Ascending aorta (tissue), 2 donors: ENCODE data around the gene SLC29A3. TPM values are rescaled to one million over a fixed set of nuclear protein-coding genes. Genes with fewer than 3 reads are reported as not detected.

Experiments used
- DNase-seq, 2 donors: peaks; one replicate each; pipeline ENCODE4 v3.0.0-alpha.2; 2019; ENCODE audit warnings: low spot score in 2 of 2
- H3K27ac ChIP-seq, 2 donors: fragments of 200-600 bp; sonication (generic); one replicate each; pipeline ENCODE4 v1.5.1; 2016 to 2017; ENCODE audit warnings: mild to moderate bottlenecking in 1 of 2
- H3K27me3 ChIP-seq: fragments of 200-600 bp; sonication (generic); one replicate; pipeline ENCODE4 v1.5.1; 2017
- H3K36me3 ChIP-seq, 2 donors: fragments of 200-600 bp; sonication (generic); one replicate each; pipeline ENCODE4 v1.5.1; 2016
- H3K4me1 ChIP-seq, 2 donors: fragments of 200-600 bp; sonication (generic); one replicate each; pipeline ENCODE4 v1.5.1; 2016 to 2017; ENCODE audit warnings: mild to moderate bottlenecking in 1 of 2
- H3K4me3 ChIP-seq, 2 donors: fragments of 200-600 bp; sonication (generic); one replicate each; pipeline ENCODE4 v1.5.1; 2016 to 2017; ENCODE audit warnings: mild to moderate bottlenecking in 1 of 2
- H3K9me3 ChIP-seq, 2 donors: fragments of 200-600 bp; sonication (generic); one replicate each; pipeline ENCODE4 v1.5.1; 2016
- CTCF ChIP-seq, 3 experiments: fragments of 200-600 bp in 2 of 3; fragments of 450-650 bp in 1 of 3; sonication (generic) in 2 of 3; IDR thresholded peaks; one replicate each; pipeline ENCODE4 v1.5.1; 2016 to 2019; ENCODE audit warnings: antibody characterized with exemption in 3 of 3, mild to moderate bottlenecking in 1 of 3, moderate library complexity in 1 of 3
- intact Hi-C: fragments of 100-400 bp; cut with DNase I; formaldehyde crosslinking; loops from one replicate; pipeline ENCODE4 v1.15.1; 2023
- total RNA-seq: library from RNA; depleted of rRNA; stranded (reverse); fragments of >200 nt; gene quantifications from one replicate; pipeline ENCODE4 v1.1.0, GENCODE V29; 2016

Gene SLC29A3
- total RNA-seq, 1 donor from 2014 or later = 0.64 TPM

GRCh38 chr10:71314028-71314693, 4.9 kb upstream of the SLC29A3 start:
- intact Hi-C loops = loop anchor here (1.0 to 10.0 kb wide), 4 partner anchors 256 to 731 kb away; no protein-coding TSS in a partner anchor
- no peaks in the 10 kb centered on the region for H3K36me3 ChIP-seq
- peak in 1 of 2 donors; percentile 72 for DNase-seq
- peaks cover 0 to 5% of the 10 kb centered on the region in 2 donors for H3K4me1 ChIP-seq
- no peak overlapping the region for H3K4me3 ChIP-seq
- no peak overlapping the region for H3K27ac ChIP-seq
- H3K27me3 ChIP-seq = no peaks in the 10 kb centered on the region
- TF ChIP-seq CTCF (IDR thresholded peaks at IDR 0.05) = peak; percentile 77 to 94 (median 87)
- H3K9me3 ChIP-seq = no peaks in the 10 kb centered on the region

- TF ChIP-seq CTCF (IDR thresholded peaks at IDR 0.05) = no peak
- Histone ChIP-seq H3K4me1 (peaks cover 1 to 6% of the 10 kb centered on the region in 2 donors), H3K36me3 (no peaks in the 10 kb centered on the region), H3K27me3 (no peaks in the 10 kb centered on the region), H3K9me3 (no peaks in the 10 kb centered on the region), H3K27ac (no peak overlapping the region), H3K4me3 (no peak overlapping the region)
- intact Hi-C loops = loop anchor here (1.0 to 10.0 kb wide), 5 partner anchors 256 to 730 kb away; no protein-coding TSS in a partner anchor
- DNase-seq = no peak
These were observed 4.3 kb upstream of the SLC29A3 start for GRCh38 chr10:71314694-71315225.

GRCh38 chr10:71316056-71316785, 2.8 kb upstream of the SLC29A3 start:
- Histone ChIP-seq H3K27me3 (no peaks in the 10 kb centered on the region), H3K4me1 (peaks cover 5 to 9% of the 10 kb centered on the region in 2 donors), H3K9me3 (no peaks in the 10 kb centered on the region), H3K27ac (no peak overlapping the region), H3K36me3 (no peaks in the 10 kb centered on the region), H3K4me3 (no peak overlapping the region)
- intact Hi-C loops = loop anchor here (5.0 to 10.0 kb wide), 2 partner anchors 396 to 729 kb away; no protein-coding TSS in a partner anchor
- no peak for TF ChIP-seq CTCF (IDR thresholded peaks at IDR 0.05)
- no peak for DNase-seq

GRCh38 chr10:71316786-71317160, 2.3 kb upstream of the SLC29A3 start:
- Histone ChIP-seq H3K4me3 (no peak overlapping the region), H3K27me3 (no peaks in the 10 kb centered on the region), H3K36me3 (no peaks in the 10 kb centered on the region), H3K9me3 (no peaks in the 10 kb centered on the region), H3K4me1 (peaks cover 5 to 9% of the 10 kb centered on the region in 2 donors), H3K27ac (no peak overlapping the region)
- TF ChIP-seq CTCF (IDR thresholded peaks at IDR 0.05) = no peak
- DNase-seq = no peak
- intact Hi-C loops = loop anchor here (5.0 to 10.0 kb wide), 2 partner anchors 396 to 728 kb away; no protein-coding TSS in a partner anchor

- Histone ChIP-seq H3K36me3 (peaks cover under 1 to 4% of the 10 kb centered on the region in 2 donors), H3K9me3 (no peaks in the 10 kb centered on the region), H3K4me1 (peaks cover 5 to 9% of the 10 kb centered on the region in 2 donors), H3K27ac (no peak overlapping the region), H3K4me3 (no peak overlapping the region), H3K27me3 (no peaks in the 10 kb centered on the region)
- no peak for TF ChIP-seq CTCF (IDR thresholded peaks at IDR 0.05)
- intact Hi-C loops = loop anchor here (5.0 to 10.0 kb wide), 2 partner anchors 395 to 727 kb away; no protein-coding TSS in a partner anchor
- no peak for DNase-seq
These were observed 1.3 kb upstream of the SLC29A3 start for GRCh38 chr10:71317739-71318138.
